Stomach (tissue), 4 donors: ENCODE results near the gene PITPNM1.

Experiments used
- CTCF ChIP-seq, 7 experiments: fragments of 450-650 bp in 4 of 7; fragments of 200-600 bp in 3 of 7; sonication (generic) in 3 of 7; IDR thresholded peaks; one replicate each; pipeline ENCODE4 v1.5.1; 2016 to 2019; ENCODE audit warnings: antibody characterized with exemption in 7 of 7, control low read depth in 2 of 7, mild to moderate bottlenecking in 1 of 7
- POLR2AphosphoS5 ChIP-seq, 3 donors: sonication (generic); formaldehyde crosslinking; IDR thresholded peaks; one replicate each; pipeline ENCODE4 v1.6.1; 2016; ENCODE audit warnings: antibody characterized with exemption in 3 of 3

- no peak for TF ChIP-seq CTCF (IDR thresholded peaks at IDR 0.05)
- TF ChIP-seq POLR2AphosphoS5 (IDR thresholded peaks at IDR 0.05) = no peak
These were observed 11.4 kb downstream of the PITPNM1 start for GRCh38 chr11:67493548-67494370.
